SK-N-SH (cell line): ENCODE results near the gene ABCA7. TPM values are rescaled to one million over a fixed set of nuclear protein-coding genes. Genes with fewer than 3 reads are reported as not detected.

Source experiments
- CTCF ChIA-PET: fragments of 300-600, 350-600 bp; formaldehyde crosslinking; extraction: SDS; loops from one replicate; lab custom pipeline; 2021; lab: Yijun Ruan, JAX
- POLR2A ChIA-PET: fragments of 350-600 bp; sonication (Branson Sonifier 250); formaldehyde crosslinking; extraction: SDS; loops from one replicate; lab custom pipeline; 2020; ENCODE audit warnings: antibody characterized with exemption, inconsistent platforms; lab: Yijun Ruan, JAX
- DNase-seq: peaks from one replicate; pipeline ENCODE4 v3.0.0; 2012
- H2AFZ ChIP-seq: fragments of 200-600 bp; sonication (generic); 2 replicates; pipeline ENCODE4 v1.8.1; 2016; ENCODE audit warnings: antibody characterized with exemption, mild to moderate bottlenecking, low read depth
- H3F3A ChIP-seq: fragments of 200-600 bp; sonication (generic); replicated peaks from 2 replicates; pipeline ENCODE3; 2016; ENCODE audit warnings: antibody characterized with exemption, mild to moderate bottlenecking; ENCODE audit not compliant: insufficient read depth
- H3K27ac ChIP-seq, 2 experiments: fragments of 200-500 bp in 1 of 2; fragments of 200-600 bp in 1 of 2; sonication (Bioruptor generic) in 1 of 2; sonication (generic), shearing (Covaris generic) in 1 of 2; 2 replicates each; pipeline versions ENCODE4 v1.5.1 to v1.6.1; 2014 to 2016; ENCODE audit warnings: low read depth in 2 of 2, inconsistent platforms in 1 of 2, low read length in 1 of 2, mild to moderate bottlenecking in 1 of 2, mixed read lengths in 1 of 2
- H3K27me3 ChIP-seq: fragments of 200-600 bp; sonication (generic), shearing (Covaris generic); 2 replicates; pipeline ENCODE4 v1.6.1; 2016; ENCODE audit warnings: mixed run types; ENCODE audit not compliant: insufficient read depth
- H3K36me3 ChIP-seq, 2 experiments: fragments of 200-500 bp in 1 of 2; fragments of 200-600 bp in 1 of 2; sonication (Bioruptor generic) in 1 of 2; sonication (generic) in 1 of 2; replicated peaks in 1 of 2; 2 replicates each; pipeline versions ENCODE3 to v1.5.1; 2014 to 2016; ENCODE audit warnings: low read length in 1 of 2, mild to moderate bottlenecking in 1 of 2; ENCODE audit not compliant: insufficient read depth in 2 of 2, control insufficient read depth in 1 of 2
- H3K4me1 ChIP-seq, 2 experiments: fragments of 200-500 bp in 1 of 2; fragments of 200-600 bp in 1 of 2; sonication (Bioruptor generic) in 1 of 2; sonication (generic), shearing (Covaris generic) in 1 of 2; 2 replicates each; pipeline versions ENCODE4 v1.5.1 to v1.6.1; 2014 to 2016; ENCODE audit warnings: low read depth in 1 of 2, low read length in 1 of 2, mixed run types in 1 of 2; ENCODE audit not compliant: insufficient read depth in 2 of 2, control insufficient read depth in 1 of 2
- H3K4me2 ChIP-seq: fragments of 200-600 bp; sonication (generic), shearing (Covaris generic); 2 replicates; pipeline ENCODE4 v1.6.1; 2017; ENCODE audit warnings: mixed run types
- H3K4me3 ChIP-seq, 2 experiments: fragments of 200-500 bp in 1 of 2; fragments of 200-600 bp in 1 of 2; sonication (Bioruptor generic) in 1 of 2; sonication (generic), shearing (Covaris generic) in 1 of 2; 2 replicates each; pipeline versions ENCODE4 v1.5.1 to v1.8.1; 2014 to 2016; ENCODE audit warnings: low read depth in 2 of 2, inconsistent platforms in 1 of 2, low read length in 1 of 2, mild to moderate bottlenecking in 1 of 2, mixed read lengths in 1 of 2, moderate library complexity in 1 of 2
- H3K79me2 ChIP-seq: fragments of 200-600 bp; sonication (generic); 2 replicates; pipeline ENCODE4 v1.8.1; 2017; ENCODE audit warnings: mild to moderate bottlenecking; ENCODE audit not compliant: insufficient read depth
- H3K9ac ChIP-seq: fragments of 200-600 bp; sonication (generic); 2 replicates; pipeline ENCODE4 v1.6.1; 2017; ENCODE audit warnings: mixed run types
- H3K9me2 ChIP-seq: fragments of 200-600 bp; sonication (generic); 2 replicates; pipeline ENCODE4 v1.6.1; 2017; ENCODE audit warnings: mixed run types
- H3K9me3 ChIP-seq: fragments of 200-600 bp; sonication (generic); 2 replicates; pipeline ENCODE4 v1.6.1; 2017; ENCODE audit warnings: mixed run types, mild to moderate bottlenecking, moderate library complexity
- H4K20me1 ChIP-seq: fragments of 200-600 bp; sonication (generic); 2 replicates; pipeline ENCODE4 v1.6.1; 2017; ENCODE audit warnings: mild to moderate bottlenecking, mixed run types; ENCODE audit not compliant: insufficient read depth
- CTCF ChIP-seq: fragments of 200-600 bp; sonication (generic); IDR thresholded peaks from 2 replicates; pipeline ENCODE4 v1.6.1; 2017; ENCODE audit warnings: antibody characterized with exemption, mild to moderate bottlenecking, moderate library complexity
- GABPA ChIP-seq: IDR thresholded peaks from 2 replicates; pipeline ENCODE4 v1.4.0; 2012; ENCODE audit warnings: low read depth, mild to moderate bottlenecking
- GATA2 ChIP-seq: sonication (generic); formaldehyde crosslinking; IDR thresholded peaks from 2 replicates; pipeline ENCODE4 v1.5.0; 2020; ENCODE audit warnings: mild to moderate bottlenecking, missing genetic modification reagents
- JUND ChIP-seq: IDR thresholded peaks from 2 replicates; pipeline ENCODE4 v1.4.0; 2012
- POLR2AphosphoS5 ChIP-seq: IDR thresholded peaks from 2 replicates; pipeline ENCODE4 v1.6.1; 2012; ENCODE audit warnings: low read depth, low read length
- RCOR1 ChIP-seq: fragments of 150-350 bp; IDR thresholded peaks from 2 replicates; pipeline ENCODE4 v1.6.1; 2017; ENCODE audit warnings: antibody characterized with exemption, low read length
- RXRA ChIP-seq: IDR thresholded peaks from 2 replicates; pipeline ENCODE4 v1.4.0; 2012; ENCODE audit warnings: low read depth, mild to moderate bottlenecking, borderline replicate concordance
- TEAD4 ChIP-seq: IDR thresholded peaks from 2 replicates; pipeline ENCODE4 v1.4.0; 2012; ENCODE audit warnings: mild to moderate bottlenecking, borderline replicate concordance; ENCODE audit not compliant: insufficient read depth
- USF1 ChIP-seq: IDR thresholded peaks from 2 replicates; pipeline ENCODE4 v1.4.0; 2012; ENCODE audit warnings: low read depth, borderline replicate concordance
- YY1 ChIP-seq: IDR thresholded peaks from 2 replicates; pipeline ENCODE4 v1.4.0; 2012; ENCODE audit warnings: low read depth, mild to moderate bottlenecking
- WGBS: methylation state at CpG from one replicate; pipeline ENCODE4 v1.1.6; 2017; ENCODE audit warnings: low lambda C conversion rate; 5-methylcytosine and 5-hydroxymethylcytosine counted together
- polyA plus RNA-seq, 3 experiments: library from polyadenylated mRNA; depleted of rRNA; stranded (reverse); fragments of >200 nt; gene quantifications; 2 replicates each; pipeline ENCODE4 v1.2.3, GENCODE V29; 2012

The ABCA7 gene
- polyA plus RNA-seq, 1 of the 3 experiments (the other 2 are of a cell fraction): 7.8 TPM

- CTCF ChIA-PET: interaction anchor here (0.8 kb wide), 1 partner anchor 9 kb away, joined by 5 read pairs; no protein-coding TSS in a partner anchor
- WGBS: 89% methylated on average over 7 of the region's 20 CpGs
- no peaks in the 10 kb centered on the region for H3K9me2 ChIP-seq
Observed at GRCh38 chr19:1055886-1056620, 16.1 kb downstream of the ABCA7 start.

GRCh38 chr19:1057176-1057855 is 17.4 kb downstream of the ABCA7 start:
- no peaks in the 10 kb centered on the region for H3K36me3 ChIP-seq
- no peaks in the 10 kb centered on the region for H3K27me3 ChIP-seq
- H3K79me2 ChIP-seq: no peaks in the 10 kb centered on the region
- H3K4me3 ChIP-seq: no peak overlapping the region; a peak in 1 of 4 replicates
- H2AFZ ChIP-seq: no peak overlapping the region
- H3K9me3 ChIP-seq: peaks cover 11% of the 10 kb centered on the region; the same call in 1 of the 2 replicates
- DNase-seq: no peak
- CTCF ChIA-PET: interaction anchor here (0.8 to 1.5 kb wide), 2 partner anchors 8 to 10 kb away, joined by 4 to 5 read pairs; partner anchors contain the start of gene ARHGAP45
- H3K9ac ChIP-seq: no peak overlapping the region
- POLR2A ChIA-PET: no interaction called here
- 0 out of 2 replicates have a peak, but pooled peaks have one; percentile 25 for TF ChIP-seq USF1
- no peak for TF ChIP-seq GATA2 (CRISPR knock-in tag)
- no peaks in the 10 kb centered on the region for H4K20me1 ChIP-seq
- no peaks in the 10 kb centered on the region for H3F3A ChIP-seq
- 12% methylated on average over 3 of the region's 3 CpGs for WGBS
- H3K27ac ChIP-seq: no peak overlapping the region
- H3K4me1 ChIP-seq: no peaks in the 10 kb centered on the region
- H3K9me2 ChIP-seq: no peaks in the 10 kb centered on the region
- no peak overlapping the region for H3K4me2 ChIP-seq

More at GRCh38 chr19:1055886-1056620, 16.1 kb downstream of the ABCA7 start:
- Histone ChIP-seq H3F3A (no peaks in the 10 kb centered on the region), H2AFZ (no peak overlapping the region), H3K36me3 (no peaks in the 10 kb centered on the region), H3K4me1 (no peaks in the 10 kb centered on the region), H3K27me3 (no peaks in the 10 kb centered on the region), H3K9me3 (peaks cover 11% of the 10 kb centered on the region; the same call in 1 of the 2 replicates)
- no peak for DNase-seq
- POLR2A ChIA-PET: interaction anchor here (0.6 kb wide), 1 partner anchor 179 kb away, joined by 3 read pairs; no protein-coding TSS in a partner anchor
- no peak for TF ChIP-seq TEAD4
- no peak for TF ChIP-seq RCOR1
- TF ChIP-seq, all 33 proteins: peak for 0
- Histone ChIP-seq H3K79me2 (no peaks in the 10 kb centered on the region), H4K20me1 (no peaks in the 10 kb centered on the region), H3K9ac (no peak overlapping the region), H3K4me3 (no peak overlapping the region), H3K4me2 (no peak overlapping the region), H3K27ac (no peak overlapping the region)

- Histone ChIP-seq H3K4me2 (no peak overlapping the region), H3F3A (no peaks in the 10 kb centered on the region), H3K27me3 (no peaks in the 10 kb centered on the region), H3K4me3 (no peak overlapping the region; a peak in 1 of 4 replicates), H3K4me1 (no peaks in the 10 kb centered on the region), H3K9ac (no peak overlapping the region), H2AFZ (no peak overlapping the region), H3K79me2 (no peaks in the 10 kb centered on the region), H3K36me3 (no peaks in the 10 kb centered on the region), H3K9me3 (peaks cover 11% of the 10 kb centered on the region; the same call in 1 of the 2 replicates), H3K27ac (no peak overlapping the region), H4K20me1 (no peaks in the 10 kb centered on the region), H3K9me2 (no peaks in the 10 kb centered on the region)
- ChIA-PET CTCF (interaction anchor here (1.5 kb wide), 1 partner anchor 9 kb away, joined by 4 read pairs; the partner anchor contains the start of gene ARHGAP45), POLR2A (no interaction called here)
- TF ChIP-seq RXRA (no peak), JUND (no peak), YY1 (no peak), GATA2 (CRISPR knock-in tag) (no peak), POLR2AphosphoS5 (no peak), GABPA (no peak), CTCF (no peak)
- no peak for DNase-seq
- 69% methylated on average over 3 of the region's 5 CpGs for WGBS
Observed at GRCh38 chr19:1058112-1058511, 18.2 kb downstream of the ABCA7 start.
